H1 (cell line): Measurements from ENCODE around the gene ASIC2. TPM values are rescaled to one million over a fixed set of nuclear protein-coding genes. Genes with fewer than 3 reads are reported as not detected.

Experiments
- CTCF ChIA-PET: fragments of 300-600 bp; sonication (Branson Sonifier 250); formaldehyde crosslinking; loops from one replicate; lab custom pipeline; 2021; ENCODE audit not compliant: partially characterized antibody; lab: Charles Lee
- POLR2A ChIA-PET: fragments of 300-600 bp; sonication (Branson Sonifier 250); formaldehyde crosslinking; loops from one replicate; lab custom pipeline; 2021; ENCODE audit warnings: inconsistent platforms; ENCODE audit not compliant: partially characterized antibody; lab: Charles Lee
- DNase-seq, 2 experiments: peaks; one replicate each; pipeline versions ENCODE4 v3.0.0 to v3.0.0-alpha.2; 2010 to 2022; ENCODE audit warnings: low spot score in 2 of 2, low read depth in 1 of 2, mixed read lengths in 1 of 2
- FAIRE-seq: peaks from 2 replicates; lab custom pipeline; 2011; peaks lifted over from hg19 to GRCh38; lab: Jason Lieb, UNC
- H2AFZ ChIP-seq: 2 replicates; pipeline ENCODE4 v1.8.1; 2012; ENCODE audit warnings: low read length, inconsistent platforms
- H2AK5ac ChIP-seq: 2 replicates; pipeline ENCODE4 v1.6.1; 2013; ENCODE audit warnings: low read depth, low read length
- H2BK120ac ChIP-seq: replicated peaks from 2 replicates; pipeline ENCODE3; 2013; ENCODE audit warnings: low read depth, low read length, inconsistent platforms
- H2BK12ac ChIP-seq: 2 replicates; pipeline ENCODE4 v1.6.1; 2013; ENCODE audit warnings: low read depth, low read length
- H2BK15ac ChIP-seq: 2 replicates; pipeline ENCODE4 v1.6.1; 2013; ENCODE audit warnings: low read length
- H2BK20ac ChIP-seq: 2 replicates; pipeline ENCODE4 v1.6.1; 2013; ENCODE audit warnings: low read length
- H2BK5ac ChIP-seq: 2 replicates; pipeline ENCODE4 v1.6.1; 2013; ENCODE audit warnings: low read depth, low read length
- H3K14ac ChIP-seq: 2 replicates; pipeline ENCODE4 v1.6.1; 2013; ENCODE audit warnings: inconsistent platforms; ENCODE audit not compliant: insufficient read length
- H3K18ac ChIP-seq: 2 replicates; pipeline ENCODE4 v1.6.1; 2013; ENCODE audit warnings: low read length; ENCODE audit errors: extremely low read depth
- H3K23ac ChIP-seq: 2 replicates; pipeline ENCODE4 v1.6.1; 2013; ENCODE audit warnings: inconsistent platforms; ENCODE audit not compliant: insufficient read length
- H3K23me2 ChIP-seq: 2 replicates; pipeline ENCODE4 v1.6.1; 2013; ENCODE audit warnings: low read depth, low read length
- H3K27ac ChIP-seq: 2 replicates; pipeline ENCODE4 v1.6.1; 2011; ENCODE audit warnings: low read depth, low read length, inconsistent platforms
- H3K27me3 ChIP-seq, 4 experiments: replicated peaks in 1 of 4; 1 replicate in 1 of 4; 2 replicates in 3 of 4; pipeline versions ENCODE4 v1.6.1 to v1.8.1; 2011 to 2013; ENCODE audit warnings: low read length in 3 of 4, mild to moderate bottlenecking in 3 of 4, inconsistent platforms in 2 of 4, mixed read lengths in 2 of 4, moderate library complexity in 1 of 4; ENCODE audit not compliant: control insufficient read depth in 3 of 4, insufficient read depth in 3 of 4; ENCODE audit errors: extremely low read depth in 1 of 4
- H3K36me3 ChIP-seq, 4 experiments: 2 replicates each; pipeline versions ENCODE4 v1.6.1 to v1.8.1; 2011 to 2013; ENCODE audit warnings: mild to moderate bottlenecking in 4 of 4, low read length in 3 of 4, moderate library complexity in 2 of 4, control low read depth in 1 of 4, inconsistent platforms in 1 of 4; ENCODE audit not compliant: insufficient read depth in 4 of 4, control insufficient read depth in 2 of 4
- H3K4ac ChIP-seq: replicated peaks from 2 replicates; pipeline ENCODE3; 2013; ENCODE audit warnings: low read length, low read depth, mixed read lengths, inconsistent platforms; ENCODE audit not compliant: insufficient read length
- H3K4me1 ChIP-seq, 4 experiments: replicated peaks in 1 of 4; 1 replicate in 1 of 4; 2 replicates in 3 of 4; pipeline versions ENCODE4 v1.6.1 to v1.8.1; 2011 to 2013; ENCODE audit warnings: low read length in 3 of 4, inconsistent platforms in 2 of 4, mixed read lengths in 1 of 4; ENCODE audit not compliant: insufficient read depth in 4 of 4, control insufficient read depth in 3 of 4
- H3K4me2 ChIP-seq, 2 experiments: 2 replicates each; pipeline versions ENCODE4 v1.6.1 to v1.8.1; 2011 to 2013; ENCODE audit warnings: low read depth in 2 of 2, low read length in 2 of 2, control low read depth in 1 of 2, inconsistent platforms in 1 of 2, mild to moderate bottlenecking in 1 of 2; ENCODE audit not compliant: insufficient read depth in 1 of 2
- H3K4me3 ChIP-seq, 4 experiments: fragments of 200-600, 300-600 bp in 1 of 4; sonication (generic), shearing (Covaris generic), sonication (Bioruptor Twin) in 1 of 4; 2 replicates each; pipeline versions ENCODE4 v1.5.1 to v1.8.1; 2011 to 2016; ENCODE audit warnings: low read length in 4 of 4, low read depth in 3 of 4, control low read depth in 2 of 4, inconsistent platforms in 2 of 4, mild to moderate bottlenecking in 2 of 4, mixed read lengths in 1 of 4, moderate library complexity in 1 of 4; ENCODE audit not compliant: insufficient read depth in 2 of 4; ENCODE audit errors: extremely low read depth in 1 of 4
- H3K56ac ChIP-seq: replicated peaks from 2 replicates; pipeline ENCODE3; 2013; ENCODE audit warnings: low read depth, mild to moderate bottlenecking, mixed read lengths, low read length, inconsistent platforms; ENCODE audit not compliant: insufficient read length
- H3K79me1 ChIP-seq: 2 replicates; pipeline ENCODE4 v1.6.1; 2013; ENCODE audit warnings: low read depth, low read length, control low read depth
- H3K79me2 ChIP-seq, 2 experiments: 2 replicates each; pipeline versions ENCODE4 v1.6.1 to v1.8.1; 2012 to 2013; ENCODE audit warnings: low read length in 2 of 2, mild to moderate bottlenecking in 2 of 2, inconsistent platforms in 1 of 2; ENCODE audit not compliant: insufficient read depth in 2 of 2, control insufficient read depth in 1 of 2
- H3K9ac ChIP-seq, 4 experiments: replicated peaks in 1 of 4; 1 replicate in 1 of 4; 2 replicates in 3 of 4; pipeline versions ENCODE4 v1.6.1 to v1.8.1; 2011 to 2013; ENCODE audit warnings: low read depth in 3 of 4, low read length in 3 of 4, control low read depth in 2 of 4, mild to moderate bottlenecking in 2 of 4, moderate library complexity in 2 of 4, inconsistent platforms in 1 of 4; ENCODE audit errors: extremely low read depth in 1 of 4
- H3K9me3 ChIP-seq, 2 experiments: 2 replicates each; pipeline versions ENCODE4 v1.6.1 to v1.8.1; 2012 to 2013; ENCODE audit warnings: mild to moderate bottlenecking in 2 of 2, moderate library complexity in 2 of 2, control low read depth in 1 of 2, inconsistent platforms in 1 of 2, low read depth in 1 of 2, low read length in 1 of 2, mixed read lengths in 1 of 2; ENCODE audit not compliant: insufficient read depth in 2 of 2
- H4K20me1 ChIP-seq, 2 experiments: replicated peaks in 1 of 2; 2 replicates each; pipeline versions ENCODE3 to v1.8.1; 2011 to 2013; ENCODE audit warnings: inconsistent platforms in 2 of 2, low read length in 2 of 2, mild to moderate bottlenecking in 1 of 2; ENCODE audit not compliant: insufficient read depth in 2 of 2, control insufficient read depth in 1 of 2
- H4K5ac ChIP-seq: 2 replicates; pipeline ENCODE4 v1.6.1; 2013; ENCODE audit warnings: low read length, low read depth, mixed read lengths, inconsistent platforms; ENCODE audit not compliant: insufficient read length
- H4K8ac ChIP-seq: 2 replicates; pipeline ENCODE4 v1.8.0; 2013; ENCODE audit warnings: mild to moderate bottlenecking, moderate library complexity, low read length, inconsistent platforms; ENCODE audit not compliant: insufficient read depth; ENCODE audit errors: extremely low read depth
- H4K91ac ChIP-seq: replicated peaks from 2 replicates; pipeline ENCODE3; 2013; ENCODE audit warnings: low read length, mixed read lengths, inconsistent platforms; ENCODE audit not compliant: insufficient read length
- JUND ChIP-seq: IDR thresholded peaks from 2 replicates; pipeline ENCODE4 v1.6.1; 2011; ENCODE audit warnings: mild to moderate bottlenecking, improper control_type of control experiment, low read length
- RFX5 ChIP-seq: IDR thresholded peaks from 2 replicates; pipeline ENCODE4 v1.6.1; 2011; ENCODE audit warnings: low read depth, low read length, improper control_type of control experiment, borderline replicate concordance
- RNF2 ChIP-seq: fragments of 200-900, 300-1000 bp; sonication (generic); IDR thresholded peaks from 2 replicates; pipeline ENCODE4 v1.7.1; 2016; ENCODE audit warnings: borderline replicate concordance, low read depth, mild to moderate bottlenecking, antibody characterized with exemption, low read length; ENCODE audit not compliant: poor library complexity, severe bottlenecking; ENCODE audit errors: missing control alignments
- RXRA ChIP-seq: IDR thresholded peaks from 2 replicates; pipeline ENCODE4 v1.6.1; 2011; ENCODE audit warnings: low read depth, mild to moderate bottlenecking, low read length, moderate library complexity; ENCODE audit not compliant: insufficient read depth
- SP2 ChIP-seq: IDR thresholded peaks from 2 replicates; pipeline ENCODE4 v1.6.1; 2012; ENCODE audit warnings: mild to moderate bottlenecking, low read length, inconsistent platforms
- TEAD4 ChIP-seq: IDR thresholded peaks from 2 replicates; pipeline ENCODE4 v1.6.1; 2012; ENCODE audit warnings: low read depth, low read length, inconsistent platforms, mixed read lengths
- YY1 ChIP-seq: IDR thresholded peaks from 2 replicates; pipeline ENCODE4 v1.6.1; 2011; ENCODE audit warnings: low read depth, mild to moderate bottlenecking, low read length
- ZNF274 ChIP-seq: IDR thresholded peaks from 2 replicates; pipeline ENCODE4 v1.7.0; 2012; ENCODE audit warnings: low read length, borderline replicate concordance; ENCODE audit errors: extremely low read depth
- WGBS, 2 experiments: shearing (Covaris generic) in 1 of 2; methylation state at CpG; one replicate each; pipeline versions ENCODE4 v1.1.6 to v1.1.7; 2013 to 2015; ENCODE audit warnings: low lambda C conversion rate in 2 of 2, mixed read lengths in 2 of 2, inconsistent platforms in 1 of 2, low coverage in 1 of 2, missing lambda C conversion rate in 1 of 2; ENCODE audit not compliant: insufficient replicate concordance in 2 of 2, insufficient coverage in 1 of 2, insufficient read length in 1 of 2; ENCODE audit errors: extremely low coverage in 1 of 2, missing lambda C conversion rate in 1 of 2; 5-methylcytosine and 5-hydroxymethylcytosine counted together
- polyA plus RNA-seq, 7 experiments: library from polyadenylated mRNA; depleted of rRNA in 3 of 7; stranded (reverse) in 5 of 7; unstranded in 2 of 7; fragments of >200 nt in 5 of 7; fragments of 200-250 nt in 2 of 7; gene quantifications; 1 replicate in 5 of 7; 2 replicates in 1 of 7; 4 replicates in 1 of 7; pipeline versions ENCODE4 v1.2.1 to v1.2.3, GENCODE V29; 2011 to 2013; ENCODE audit warnings: missing spikeins in 2 of 7, mixed read lengths in 2 of 7
- total RNA-seq: library from RNA; stranded (reverse); fragmentation: NEBNext Ultra II Directional; extraction: Animal tissue kit (Norgen Biotek cat#: 25700); gene quantifications from 2 replicates; pipeline ENCODE4 v1.2.1, GENCODE V29; 2021
- TF ChIP-seq, protein P1 (sequence below): IDR thresholded peaks from 2 replicates; pipeline ENCODE4 v1.6.1; 2012; ENCODE audit warnings: inconsistent platforms

ASIC2 gene
- total and polyA plus RNA-seq, 2 of the 8 experiments (the other 6 are each of a cell fraction or from before 2014, with no cell fraction given): 0.86 to 1.2 TPM

DNA sequence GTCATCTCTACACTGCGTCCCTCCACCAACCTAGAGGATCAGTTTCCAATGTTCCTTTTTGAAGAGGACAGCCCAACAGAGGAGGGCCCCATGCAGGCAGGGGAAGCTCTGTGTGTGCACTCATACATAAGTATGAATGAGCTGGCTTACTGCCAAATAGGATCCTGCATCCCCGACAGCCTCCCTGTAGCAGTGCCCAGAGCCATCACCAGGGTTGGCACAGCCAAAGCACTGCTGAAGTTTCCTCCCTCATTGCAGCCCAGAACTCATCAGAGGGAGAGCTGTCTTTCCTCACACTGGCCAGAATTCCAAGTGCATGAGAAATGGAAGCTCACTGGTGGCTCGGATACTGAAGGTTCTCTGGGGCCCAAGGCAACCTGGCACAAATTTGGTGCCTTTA lies 114.4 kb downstream of the ASIC2 start:
- no peak overlapping the region for H3K56ac ChIP-seq
- no peak overlapping the region for H2BK12ac ChIP-seq
- no peak overlapping the region for H3K18ac ChIP-seq
- 0 out of 2 replicates have a peak, but pooled peaks cover 3% of the 10 kb centered on the region for H3K23me2 ChIP-seq
- H3K36me3 ChIP-seq: no peaks in the 10 kb centered on the region
- H3K27me3 ChIP-seq: peaks cover 0 to 4% (median 1%) of the 10 kb centered on the region in 4 experiments; a peak in 3 of 7 replicates
- CTCF ChIA-PET: interaction anchor here (0.8 to 1.0 kb wide), 2 partner anchors 9 to 96 kb away, joined by 3 read pairs; no protein-coding TSS in a partner anchor
- no peak overlapping the region for H2BK120ac ChIP-seq
- H3K27ac ChIP-seq: no peak overlapping the region
- no peak overlapping the region for H3K4me3 ChIP-seq
- no peak overlapping the region for H3K23ac ChIP-seq
- POLR2A ChIA-PET: no interaction called here
- no peaks in the 10 kb centered on the region for H3K79me1 ChIP-seq
- no peak overlapping the region for H4K5ac ChIP-seq
- no peaks in the 10 kb centered on the region for H3K9me3 ChIP-seq
- H2AK5ac ChIP-seq: no peak overlapping the region
- no peak overlapping the region for H4K8ac ChIP-seq
- H2BK5ac ChIP-seq: no peak overlapping the region
- H3K14ac ChIP-seq: no peak overlapping the region
- peak overlapping the region; percentile 46; the same call in 1 of the 2 replicates for H2BK15ac ChIP-seq
- H3K4ac ChIP-seq: no peak overlapping the region
- H2BK20ac ChIP-seq: no peak overlapping the region
- no peaks in the 10 kb centered on the region for H3K4me1 ChIP-seq
- H3K79me2 ChIP-seq: no peaks in the 10 kb centered on the region
- no peak overlapping the region for H4K91ac ChIP-seq
- no peak for FAIRE-seq
- 94% methylated on average over 3 of the region's 3 CpGs; no CpG with 5 or more reads in 1 of the 2 experiments for WGBS, 2 experiments
- no peak overlapping the region for H3K4me2 ChIP-seq
- no peak overlapping the region for H2AFZ ChIP-seq
- no peaks in the 10 kb centered on the region for H4K20me1 ChIP-seq
- H3K9ac ChIP-seq: no peak overlapping the region
- DNase-seq: no peak
- TF ChIP-seq RXRA (no peak), SP2 (no peak), YY1 (no peak), ZNF274 (no peak), RFX5 (no peak), JUND (no peak), RNF2 (no peak), TEAD4 (no peak)
- TF ChIP-seq, protein P1, sequence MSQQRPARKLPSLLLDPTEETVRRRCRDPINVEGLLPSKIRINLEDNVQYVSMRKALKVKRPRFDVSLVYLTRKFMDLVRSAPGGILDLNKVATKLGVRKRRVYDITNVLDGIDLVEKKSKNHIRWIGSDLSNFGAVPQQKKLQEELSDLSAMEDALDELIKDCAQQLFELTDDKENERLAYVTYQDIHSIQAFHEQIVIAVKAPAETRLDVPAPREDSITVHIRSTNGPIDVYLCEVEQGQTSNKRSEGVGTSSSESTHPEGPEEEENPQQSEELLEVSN: no peak
